Astrocyte of the hippocampus (primary cell): ENCODE data around the gene MXI1.
A peak's percentile ranks its signal among the peaks of the same experiment; 100 is the strongest.

ENCODE experiments used
- DNase-seq: peaks from one replicate; pipeline ENCODE4 v3.0.0; 2011; ENCODE audit warnings: low read depth, low spot score

MXI1 gene

DNA sequence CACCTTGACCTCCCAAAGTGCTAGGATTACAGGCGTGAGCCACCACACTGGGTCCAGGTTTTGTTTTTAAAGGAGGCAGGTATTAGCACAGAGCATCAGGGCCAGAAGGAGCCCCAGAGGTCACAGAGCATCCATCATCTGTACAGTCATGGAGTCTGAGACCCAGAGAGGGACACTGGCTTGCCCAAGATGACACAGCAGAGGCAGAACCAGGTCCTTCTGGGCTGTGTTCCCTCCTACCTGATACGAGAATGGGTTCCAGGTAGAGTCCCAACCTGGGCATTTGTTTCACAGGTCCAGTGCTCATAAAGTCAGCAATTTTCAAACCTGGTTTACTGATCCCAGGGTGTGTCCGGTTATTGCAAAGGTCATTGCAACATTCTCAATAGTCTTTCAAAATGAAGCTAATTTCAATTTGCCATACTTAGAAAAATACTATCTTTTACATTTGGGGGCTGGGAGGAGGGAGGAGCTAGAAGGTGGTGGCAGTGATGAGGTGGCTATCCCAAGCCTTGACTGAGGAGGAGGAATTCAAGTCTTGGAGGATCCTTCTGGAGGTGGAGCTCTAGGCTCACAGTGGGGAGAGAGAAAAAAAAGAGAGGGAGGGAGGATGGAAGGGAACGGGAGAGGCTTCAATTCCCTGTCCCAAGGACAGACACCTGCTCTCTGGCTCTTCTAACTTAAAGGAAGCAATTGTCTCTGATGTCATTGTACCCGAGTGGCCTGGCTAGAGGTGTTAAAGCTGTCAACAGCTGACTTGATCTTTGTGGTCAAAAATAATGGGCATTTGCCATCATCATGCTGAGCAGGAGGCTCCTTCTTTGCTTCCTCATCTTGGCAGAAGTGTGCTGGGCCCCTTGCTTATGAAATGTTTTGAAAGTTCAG lies 8.1 kb downstream of the MXI1 start:
- no peak for DNase-seq

DNA sequence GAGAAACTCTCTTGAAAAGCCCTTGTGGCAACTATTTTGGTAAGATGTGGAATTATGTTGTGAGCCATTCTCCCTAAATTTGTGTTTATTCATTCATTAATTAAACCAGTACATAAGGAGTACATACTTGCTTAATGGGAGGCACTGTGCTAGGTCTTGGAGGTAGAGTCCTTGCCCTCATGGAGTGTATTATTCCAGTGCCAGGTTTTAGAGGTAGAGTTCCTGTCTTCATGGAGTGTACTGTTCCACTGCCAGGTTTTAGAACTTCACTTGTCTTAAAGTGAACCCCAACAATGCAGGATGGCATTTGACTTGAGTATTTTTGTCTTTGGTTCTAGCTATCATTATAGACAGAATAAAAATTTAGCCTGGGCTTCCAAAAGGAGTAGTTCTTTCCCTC lies 8.8 kb downstream of the MXI1 start:
- no peak for DNase-seq

DNA sequence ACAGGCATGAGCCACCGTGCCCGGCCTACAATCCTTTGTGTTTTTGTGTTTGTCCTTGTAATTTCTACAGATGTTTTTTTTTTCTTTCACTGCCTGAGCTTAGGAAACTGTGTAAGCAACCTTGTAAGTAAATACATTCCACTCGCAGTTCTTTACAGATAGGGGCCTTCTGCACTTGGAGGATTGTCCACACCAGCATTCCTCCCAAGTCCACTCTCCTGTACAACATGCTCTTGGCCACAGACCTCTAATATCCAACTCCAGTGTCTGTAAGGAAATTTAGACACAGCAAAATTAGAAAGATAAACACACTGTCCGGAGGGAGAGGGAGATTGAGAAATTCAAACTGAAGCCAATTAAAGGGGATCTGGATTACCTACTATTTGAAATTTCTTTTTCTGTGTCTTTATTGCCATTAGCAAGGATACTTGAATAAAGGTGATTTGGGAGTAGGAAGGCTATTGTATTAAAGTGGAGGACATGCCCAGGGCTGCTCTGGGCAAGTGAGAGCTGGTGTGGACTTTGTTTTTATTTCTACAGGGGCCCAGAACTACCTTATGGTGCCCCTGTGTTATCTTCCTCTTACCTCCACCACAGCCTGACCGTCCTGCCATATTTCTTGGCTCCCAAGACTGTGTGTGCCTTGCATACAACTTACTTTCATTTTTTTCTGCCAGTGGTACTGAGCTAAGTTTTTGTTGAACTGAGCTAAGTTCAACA lies 9.7 kb downstream of the MXI1 start:
- no peak for DNase-seq

DNA sequence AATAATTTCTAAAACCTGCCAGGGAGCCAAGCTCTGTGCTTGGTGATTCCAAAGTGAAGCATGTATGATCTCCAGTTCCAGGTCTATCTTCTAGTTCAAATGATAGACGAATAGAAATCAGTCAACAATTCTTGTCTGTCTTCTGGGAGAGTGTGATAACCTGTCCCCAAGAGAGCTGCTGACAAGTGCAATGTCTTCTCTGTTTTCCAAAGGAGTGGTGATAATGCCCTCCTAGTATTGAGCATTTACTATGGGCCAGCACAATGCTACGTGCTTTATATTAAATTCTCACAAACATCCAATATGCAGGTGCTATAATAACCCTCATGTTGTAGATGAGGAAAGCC lies 10.2 kb downstream of the MXI1 start:
- DNase-seq, result no peak

DNA sequence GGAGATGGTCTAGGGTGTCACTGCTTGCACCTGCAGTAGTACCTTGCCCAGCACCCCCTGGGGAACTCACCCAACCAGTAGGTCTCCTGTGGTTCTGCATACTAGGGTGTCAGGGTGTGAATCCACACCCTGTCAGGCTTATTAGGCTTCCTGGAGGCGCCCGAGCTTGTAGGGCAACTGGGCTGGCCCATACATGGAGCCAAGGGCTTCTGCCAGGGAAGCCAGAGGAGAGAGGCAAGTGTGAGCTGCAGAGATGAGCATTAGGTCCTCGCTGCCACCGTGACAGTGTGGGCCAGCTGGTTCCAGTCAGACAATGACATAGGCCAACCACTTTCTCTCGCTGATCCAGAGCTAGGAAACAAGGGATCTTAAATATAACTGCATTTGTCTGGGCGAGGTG lies 11.2 kb downstream of the MXI1 start:
- DNase-seq, result no peak

DNA sequence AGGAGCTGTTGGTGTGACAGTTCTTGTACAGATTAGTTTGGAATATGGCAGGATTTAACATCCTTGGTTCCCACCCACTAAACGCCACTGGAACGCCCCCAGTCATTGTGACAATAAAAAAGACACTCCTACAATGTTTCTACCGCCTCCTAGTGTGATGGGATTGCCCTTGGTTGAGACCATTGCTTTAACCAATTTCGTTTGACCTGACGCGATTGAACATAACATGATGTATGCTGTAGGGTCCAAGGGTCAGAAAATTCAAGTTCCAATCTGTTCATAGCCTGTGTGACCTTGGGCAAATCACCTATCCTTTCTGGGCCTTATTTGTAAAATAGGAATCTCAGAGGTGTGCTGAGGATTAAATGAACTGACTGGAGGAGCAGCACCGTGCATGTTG lies 12.5 kb downstream of the MXI1 start:
- DNase-seq, result no peak

DNA sequence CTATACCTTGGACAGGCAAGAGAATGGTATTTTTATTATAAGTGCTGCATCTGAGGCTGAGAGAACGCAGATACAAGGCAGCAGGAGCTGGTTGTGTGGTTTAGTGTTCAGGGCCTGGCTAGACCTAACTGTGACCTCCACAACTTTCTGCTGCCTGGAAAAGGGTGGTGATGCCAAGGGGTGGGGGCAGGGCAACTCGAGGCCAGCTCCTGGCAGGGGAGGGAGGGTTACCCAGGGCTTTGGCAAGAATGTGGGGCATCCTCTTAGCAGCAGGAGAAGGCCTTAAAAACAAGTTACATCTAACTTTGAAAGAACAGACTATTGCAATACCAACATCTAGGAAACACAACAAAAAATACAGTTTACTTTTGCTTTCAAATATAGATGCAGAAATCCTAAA lies 13.0 kb downstream of the MXI1 start:
- no peak for DNase-seq

DNA sequence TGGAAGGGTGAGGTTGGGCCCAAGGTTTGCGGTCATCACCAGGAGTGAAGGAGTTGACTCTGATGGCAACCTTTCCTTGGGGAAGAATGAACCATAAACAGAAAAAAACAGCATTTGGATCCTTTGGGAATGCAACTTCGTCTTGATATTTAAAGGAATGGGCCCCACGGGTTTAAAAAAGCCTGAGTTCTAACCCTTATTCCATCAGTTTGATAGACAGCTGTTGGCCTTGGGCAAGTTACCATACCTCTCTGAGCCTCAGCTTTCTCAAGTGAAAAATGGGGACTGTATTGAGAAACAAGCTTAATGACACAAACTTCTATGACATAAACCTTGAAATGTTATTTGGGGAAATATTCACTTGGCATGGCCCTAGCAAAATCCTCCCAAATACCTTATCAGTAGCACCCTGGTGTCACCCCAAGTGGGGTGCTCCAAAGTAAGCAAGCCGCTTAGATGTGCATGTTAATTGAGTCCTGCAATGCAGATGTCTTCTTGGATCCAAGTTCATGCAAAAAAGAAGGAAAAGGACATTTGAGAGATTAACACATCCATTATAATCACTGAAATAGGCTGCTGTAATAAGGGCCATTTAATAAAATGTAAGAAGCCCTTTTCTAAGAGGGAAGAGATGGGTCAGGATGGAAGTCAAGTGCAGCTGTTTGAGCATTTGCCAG lies 13.8 kb downstream of the MXI1 start:
- DNase-seq, result no peak

DNA sequence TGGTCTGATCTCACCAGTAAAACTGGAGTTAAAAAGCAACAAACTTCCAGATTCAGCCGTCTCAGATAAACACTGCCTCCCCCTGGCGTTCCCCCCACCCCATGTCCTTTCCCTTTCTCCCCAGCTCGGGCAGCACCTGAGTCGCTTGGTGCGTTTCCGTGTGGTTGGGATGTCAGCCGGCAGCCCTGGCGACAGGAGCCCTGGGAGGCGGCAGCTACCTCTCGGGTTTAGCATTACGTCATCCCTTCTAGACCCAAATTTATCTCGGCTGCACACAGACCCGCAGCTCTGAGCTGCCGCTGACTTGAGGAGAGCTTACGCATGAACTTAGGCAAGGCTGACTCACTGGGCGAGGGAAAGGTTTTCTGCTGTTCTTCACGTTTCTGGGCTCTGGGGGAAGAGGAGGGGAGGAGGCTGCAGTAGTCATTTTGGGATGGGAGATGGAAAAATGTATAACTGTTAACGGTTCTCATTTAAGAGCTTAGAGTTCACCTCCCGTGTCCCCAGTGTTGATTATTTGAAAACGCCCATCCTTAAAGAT lies 14.4 kb downstream of the MXI1 start:
- DNase-seq, result peak; percentile 93

DNA sequence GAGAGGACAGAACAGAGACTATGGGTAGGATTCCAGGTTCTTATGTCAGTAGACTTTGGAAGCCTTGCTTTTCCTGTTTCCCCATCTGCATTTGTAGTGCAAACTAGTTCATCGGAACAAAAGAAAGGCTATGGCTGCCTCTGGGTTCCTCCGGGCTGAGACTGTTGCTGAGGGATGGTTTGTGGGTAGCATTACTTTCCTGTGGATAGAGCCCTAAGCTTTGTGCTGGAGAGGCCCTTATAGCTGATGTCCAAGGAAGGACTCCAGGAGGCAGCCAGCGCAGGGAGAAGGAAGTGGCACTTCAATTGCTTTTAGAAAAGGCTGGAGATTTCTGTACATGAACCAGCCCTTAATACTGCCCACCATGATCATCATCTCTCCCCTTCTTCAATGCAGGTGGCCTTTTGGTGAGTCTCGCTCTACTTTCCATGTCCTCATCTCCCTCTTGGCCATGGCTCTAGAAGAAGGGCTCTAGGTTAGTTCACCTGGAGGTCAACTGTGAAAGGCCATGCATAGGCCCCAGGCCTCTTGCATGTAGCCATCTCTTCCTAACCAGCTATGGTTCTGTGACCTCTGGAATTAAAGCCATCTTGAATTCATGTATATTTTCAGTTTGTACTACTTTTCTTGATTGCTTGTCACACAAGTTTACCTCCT lies 15.4 kb downstream of the MXI1 start:
- DNase-seq, result no peak

DNA sequence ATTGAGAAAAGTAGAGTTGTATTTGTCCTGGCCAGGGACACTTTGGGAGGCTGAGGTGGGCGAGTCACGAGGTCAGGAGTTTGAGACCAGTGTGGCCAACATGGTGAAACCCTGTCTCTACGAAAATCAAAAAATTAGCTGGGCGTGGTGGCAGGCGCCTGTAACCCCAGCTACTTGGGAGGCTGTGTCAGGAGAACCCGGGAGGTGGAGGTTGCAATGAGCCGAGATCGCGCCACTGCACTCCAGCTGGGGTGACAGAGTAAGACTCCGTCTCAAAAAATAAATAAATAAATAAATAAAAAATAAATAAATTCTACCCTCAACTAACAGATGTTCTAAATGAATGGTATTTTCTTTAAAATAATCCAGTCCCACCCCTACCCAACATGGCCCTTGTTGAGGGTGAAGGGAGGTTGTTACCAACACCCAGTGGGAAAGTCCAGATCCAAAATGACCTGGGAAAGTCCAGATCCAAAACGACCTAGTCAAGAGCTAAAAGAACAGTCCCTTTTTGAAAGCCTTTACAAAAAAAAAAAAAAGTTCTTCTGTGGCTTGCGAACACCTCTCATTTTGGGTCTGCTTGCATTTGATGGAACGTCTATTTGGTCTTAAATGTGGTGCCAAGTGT lies 16.0 kb downstream of the MXI1 start:
- DNase-seq, result no peak

DNA sequence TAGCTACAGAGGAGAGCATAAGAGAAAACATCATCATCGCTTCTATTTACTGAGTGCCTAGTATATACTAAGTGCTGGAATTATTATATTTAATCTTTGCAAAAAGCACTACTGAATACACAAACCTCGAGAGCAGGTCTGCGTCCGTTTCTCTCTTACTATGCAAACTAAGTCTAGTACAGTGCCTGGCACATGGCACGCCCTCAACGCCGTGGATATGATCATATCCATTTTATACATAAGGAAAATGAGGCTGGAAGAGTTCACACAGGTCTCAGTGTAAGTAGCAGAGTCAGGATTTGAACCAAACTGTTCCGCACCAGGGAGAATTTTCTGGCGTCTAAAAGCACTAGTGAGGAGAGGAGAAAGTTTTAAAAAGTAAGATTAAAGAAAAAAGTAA lies 17.6 kb downstream of the MXI1 start:
- no peak for DNase-seq

DNA sequence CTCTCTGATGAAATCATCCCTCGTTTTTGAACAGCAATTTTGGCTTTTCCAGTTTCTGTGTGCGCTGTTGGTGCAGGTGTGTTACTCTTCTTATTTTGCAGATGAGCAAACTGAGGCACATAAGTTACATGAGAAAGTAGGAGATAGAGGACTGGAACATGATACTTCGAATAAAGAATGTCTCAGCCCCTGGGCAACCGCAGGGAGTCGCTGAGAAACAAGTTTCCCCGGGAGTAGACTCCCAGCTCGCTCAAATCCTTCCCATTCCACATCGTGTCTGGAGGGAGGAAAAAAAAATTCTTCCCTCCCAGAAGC lies 18.0 kb downstream of the MXI1 start:
- DNase-seq, result no peak

DNA sequence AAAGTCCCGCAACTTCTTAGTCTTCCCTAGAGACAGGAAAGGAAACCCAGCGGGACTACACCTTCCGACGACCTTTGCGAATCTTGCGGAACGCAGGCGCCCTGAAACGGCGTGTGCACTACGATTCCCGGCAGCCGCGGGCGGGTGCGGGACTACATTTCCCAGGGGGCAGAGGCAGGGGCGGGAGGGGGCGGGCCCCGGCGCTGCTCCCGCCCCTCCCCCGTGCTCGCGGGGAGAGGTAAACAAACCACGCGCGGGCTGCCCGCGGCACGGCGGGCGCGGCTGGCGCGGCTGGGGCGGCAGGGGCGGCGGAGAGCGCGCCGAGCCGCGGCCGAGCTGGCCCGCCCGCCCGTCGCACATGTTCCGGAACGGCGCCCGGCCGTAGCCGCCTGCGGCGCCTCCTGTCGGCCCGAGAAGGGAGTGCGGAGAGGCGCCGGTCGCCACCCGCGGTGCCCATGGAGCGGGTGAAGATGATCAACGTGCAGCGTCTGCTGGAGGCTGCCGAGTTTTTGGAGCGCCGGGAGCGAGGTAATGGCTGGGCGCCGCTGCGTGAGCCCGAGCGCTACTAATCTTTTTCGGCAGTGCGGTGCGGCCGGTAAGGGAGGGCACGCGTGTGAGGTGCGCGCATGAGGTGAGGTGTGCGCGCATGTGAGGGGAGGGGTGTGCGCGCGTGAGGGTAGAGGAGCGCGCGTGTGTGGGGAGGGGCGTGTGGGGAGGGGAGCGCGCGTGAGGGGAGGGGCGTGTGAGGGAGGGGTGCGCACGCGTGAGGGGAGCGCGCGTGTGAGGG lies 18.5 kb downstream of the MXI1 start:
- DNase-seq, result peak; percentile 98

DNA sequence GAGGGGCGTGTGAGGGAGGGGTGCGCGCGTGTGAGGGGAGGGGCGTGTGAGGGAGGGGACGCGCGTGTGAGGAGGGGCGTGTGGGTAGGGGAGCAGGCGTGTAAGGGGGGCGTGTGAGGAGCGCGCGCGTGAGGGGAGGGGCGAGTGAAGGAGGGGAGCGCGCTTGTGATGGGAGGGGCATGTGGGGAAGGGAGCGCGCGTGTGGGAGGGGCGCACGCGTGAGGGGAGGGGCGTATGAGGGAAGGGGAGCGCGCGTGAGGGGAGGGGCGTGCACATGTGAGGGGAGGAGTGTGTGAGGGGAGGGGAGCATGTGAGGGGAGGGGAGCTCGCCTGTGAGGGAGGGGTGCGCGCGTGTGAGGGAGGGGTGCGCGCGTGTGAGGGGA lies 19.1 kb downstream of the MXI1 start:
- peak; percentile 97 for DNase-seq

DNA sequence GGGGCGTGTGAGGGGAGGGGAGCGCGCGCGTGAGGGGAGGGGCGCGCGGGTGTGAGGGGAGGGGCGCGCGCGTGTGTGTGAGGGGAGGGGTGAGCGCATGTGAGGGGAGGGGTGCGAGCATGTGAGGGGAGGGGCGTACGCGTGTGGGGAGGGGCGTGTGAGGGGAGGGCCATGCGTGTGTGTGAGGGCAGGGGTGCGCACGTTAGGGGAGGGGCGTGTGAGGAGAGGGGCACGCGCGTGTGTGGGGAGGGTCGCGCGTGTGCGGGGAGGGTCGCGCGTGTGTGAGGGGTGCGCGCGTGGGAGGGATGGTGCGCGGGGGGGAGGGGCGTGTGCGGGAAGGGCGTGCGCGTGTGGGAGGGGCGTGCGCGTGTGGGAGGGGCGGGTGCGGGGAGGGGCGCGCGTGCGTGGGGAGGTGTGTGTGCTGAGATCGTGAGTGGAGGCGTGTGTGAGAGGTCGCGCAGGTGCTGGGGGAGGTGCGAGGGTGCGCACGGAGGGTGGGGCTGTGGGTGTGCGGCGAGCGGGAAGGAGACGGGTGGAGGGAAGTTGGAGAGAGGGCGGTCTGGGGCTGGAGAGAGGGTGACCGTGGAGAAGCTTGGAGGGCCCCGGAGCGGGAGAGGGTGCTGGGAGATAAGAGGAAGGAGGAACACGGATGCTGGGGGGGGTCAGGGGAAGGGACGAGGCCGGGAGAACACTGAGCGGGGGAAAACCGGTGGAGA lies 19.7 kb downstream of the MXI1 start:
- DNase-seq, result peak; percentile 49

DNA sequence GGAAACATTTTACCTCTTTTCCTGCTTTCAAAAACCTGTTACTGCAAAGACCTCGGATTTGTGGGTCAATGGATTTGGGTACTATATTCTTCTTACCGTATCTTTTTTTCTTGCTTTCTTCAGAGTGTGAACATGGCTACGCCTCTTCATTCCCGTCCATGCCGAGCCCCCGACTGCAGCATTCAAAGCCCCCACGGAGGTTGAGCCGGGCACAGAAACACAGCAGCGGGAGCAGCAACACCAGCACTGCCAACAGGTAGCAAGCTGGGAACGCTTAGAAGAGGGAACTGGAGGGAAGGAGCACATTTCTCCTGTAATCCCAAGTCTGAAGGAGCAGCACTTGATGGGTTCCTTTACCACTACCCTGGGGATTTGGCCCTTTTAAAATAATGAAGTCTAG lies 20.7 kb downstream of the MXI1 start:
- no peak for DNase-seq

DNA sequence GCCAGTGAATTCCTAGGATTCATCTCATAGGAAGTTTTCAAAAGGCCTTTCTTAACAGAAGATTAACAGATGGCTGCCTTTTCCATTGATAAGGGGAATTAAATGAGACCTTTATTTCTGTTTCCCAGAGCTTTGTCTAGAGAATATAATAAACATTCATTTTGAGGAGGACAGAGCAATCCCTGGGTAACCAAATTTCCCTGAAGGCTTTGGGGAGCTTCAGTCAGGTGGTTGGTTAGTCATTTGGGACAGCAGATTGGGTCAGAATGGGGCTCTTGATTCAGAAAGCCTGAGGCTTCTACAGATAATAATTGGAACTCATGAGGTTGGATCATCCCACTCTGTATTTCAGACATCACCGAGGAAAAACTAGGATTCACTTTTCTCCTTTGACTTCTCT lies 21.8 kb downstream of the MXI1 start:
- DNase-seq, result no peak

DNA sequence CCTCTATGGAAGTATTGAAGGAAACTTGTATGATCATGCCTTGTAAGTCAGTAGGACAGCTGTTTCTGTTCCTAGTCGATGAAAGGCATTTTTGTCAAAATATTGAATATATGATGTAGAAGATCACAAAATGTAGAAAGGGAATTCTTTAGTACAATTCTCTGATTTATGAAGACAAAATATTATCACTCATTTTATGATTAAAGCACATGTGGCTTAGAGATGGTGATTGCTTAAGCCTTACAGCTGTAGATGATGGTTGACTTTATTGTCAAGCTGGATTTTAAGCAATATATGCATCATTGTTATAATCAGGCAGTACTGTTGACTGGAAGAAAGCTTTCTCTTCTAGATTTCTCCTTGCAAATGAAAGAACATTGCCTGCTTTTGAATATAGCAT lies 26.4 kb downstream of the MXI1 start:
- no peak for DNase-seq

DNA sequence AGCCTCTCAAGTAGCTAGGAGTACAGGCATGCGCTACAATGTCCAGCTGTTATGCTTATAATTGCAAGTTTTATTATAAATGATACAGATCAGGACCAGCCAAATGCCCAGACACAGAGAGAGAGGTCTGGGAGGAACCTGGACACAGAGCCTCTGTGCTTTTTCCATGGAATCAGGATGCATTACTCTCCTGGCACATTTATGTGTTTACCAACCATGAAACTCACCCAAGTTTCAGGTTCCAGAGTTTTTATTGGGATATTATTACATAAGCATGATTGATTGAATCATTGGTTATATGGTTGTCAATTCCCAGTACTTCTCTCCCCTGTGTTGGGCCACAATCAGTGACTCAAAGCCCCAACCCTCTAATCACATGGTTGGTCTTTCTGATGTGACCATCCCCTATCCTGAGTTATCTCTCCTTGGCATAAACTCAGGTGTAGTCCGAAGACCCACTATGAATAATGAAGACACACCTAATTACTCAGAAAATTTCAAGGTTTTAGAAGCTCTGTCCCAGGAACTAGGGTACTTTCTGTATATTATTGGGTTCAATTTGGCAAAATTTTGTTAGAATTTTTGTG lies 30.6 kb downstream of the MXI1 start:
- DNase-seq, result no peak
